ENCODE measurements around the gene STX1B. TPM values are rescaled to one million over a fixed set of nuclear protein-coding genes. Genes with fewer than 3 reads are reported as not detected.
A peak's percentile ranks its signal among the peaks of the same experiment; 100 is the strongest.

STX1B gene
- total RNA-seq (1 to 10 TPM in 5 of 9 donors, under 1 TPM in 2, not detected in 2; 0.17 to 2.5 (median 2.0) TPM), polyA plus RNA-seq (1 to 10 TPM in 2 of 3 donors, under 1 TPM in 1; 0.71 to 5.3 (median 1.2) TPM)
- long read RNA-seq, donor 1, result 0 reads
- long read RNA-seq, donor 2, result 0 reads
- long read RNA-seq, donor 3, result 0 reads
- long read RNA-seq, donor 4, result 0 reads
- long read RNA-seq, donor 5, result 0 reads
- long read RNA-seq, donor 6, result 0 reads
- long read RNA-seq, donor 7, result 0 reads
- long read RNA-seq, donor 8, result 0 reads
- long read RNA-seq, donor 9, result 0 reads
- long read RNA-seq, donor 10, result 0 reads

DNA sequence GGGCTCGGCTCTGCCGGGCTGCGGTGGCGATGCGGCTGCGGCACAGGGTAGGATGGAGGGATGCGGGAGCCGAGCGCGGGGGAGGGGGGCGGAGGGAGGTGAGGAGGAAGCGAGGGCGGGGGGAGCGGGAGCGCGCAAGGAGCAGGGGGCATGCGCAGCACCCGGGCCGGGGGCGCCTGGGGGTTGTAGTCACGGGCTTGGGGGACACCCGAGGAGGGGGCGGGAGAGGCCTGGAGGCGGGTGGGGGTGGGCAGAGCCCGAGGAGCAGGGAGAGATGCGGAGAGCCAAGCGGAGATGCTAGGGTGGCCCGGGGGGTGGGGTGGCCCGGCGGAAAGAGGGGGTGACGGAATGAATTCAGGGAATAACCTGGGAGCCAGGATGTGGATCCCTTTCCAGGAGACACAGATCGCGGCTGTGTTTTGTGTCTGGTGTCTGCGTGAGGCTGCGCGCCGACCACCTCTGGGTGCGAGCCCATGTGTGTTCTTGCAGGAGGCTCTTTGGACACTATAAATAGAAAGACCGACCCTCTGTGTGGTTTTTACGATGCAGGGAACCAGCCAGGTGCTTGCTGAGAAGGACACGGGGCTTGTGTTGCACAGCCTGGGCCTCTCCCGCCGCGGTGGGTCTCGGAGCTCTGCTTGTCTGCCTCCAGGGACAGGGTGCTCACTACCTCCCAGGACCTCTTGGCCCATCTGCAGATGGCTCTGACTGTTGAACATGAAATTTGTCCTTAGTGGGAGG lies at the start of gene STX1B:
Gene STX1B, minus strand, starts transcription at position 54 of the 741 bp plus-strand sequence. CDS start 242 bp downstream, outside the sequence.
- Histone ChIP-seq H3K4me3 (no peak within 1 kb of the TSS), H3K4me1 (replicated peaks in 1 of 2) (no peaks in the 10 kb centered on the region), H3K27ac (no peak within 1 kb of the TSS), H3K36me3 (replicated peaks in 1 of 2) (no peaks in the 10 kb centered on the region), H3K9me3 (replicated peaks in 1 of 3) (no peaks in the 10 kb centered on the region), H3K27me3 (peaks cover 19% of the 10 kb centered on the region)
- no peak for DNase-seq
- intact Hi-C loops (cut with DNase I), result no loop called here
- TF ChIP-seq POLR2A (IDR thresholded peaks at IDR 0.05), result no peak
- TF ChIP-seq, protein P1, sequence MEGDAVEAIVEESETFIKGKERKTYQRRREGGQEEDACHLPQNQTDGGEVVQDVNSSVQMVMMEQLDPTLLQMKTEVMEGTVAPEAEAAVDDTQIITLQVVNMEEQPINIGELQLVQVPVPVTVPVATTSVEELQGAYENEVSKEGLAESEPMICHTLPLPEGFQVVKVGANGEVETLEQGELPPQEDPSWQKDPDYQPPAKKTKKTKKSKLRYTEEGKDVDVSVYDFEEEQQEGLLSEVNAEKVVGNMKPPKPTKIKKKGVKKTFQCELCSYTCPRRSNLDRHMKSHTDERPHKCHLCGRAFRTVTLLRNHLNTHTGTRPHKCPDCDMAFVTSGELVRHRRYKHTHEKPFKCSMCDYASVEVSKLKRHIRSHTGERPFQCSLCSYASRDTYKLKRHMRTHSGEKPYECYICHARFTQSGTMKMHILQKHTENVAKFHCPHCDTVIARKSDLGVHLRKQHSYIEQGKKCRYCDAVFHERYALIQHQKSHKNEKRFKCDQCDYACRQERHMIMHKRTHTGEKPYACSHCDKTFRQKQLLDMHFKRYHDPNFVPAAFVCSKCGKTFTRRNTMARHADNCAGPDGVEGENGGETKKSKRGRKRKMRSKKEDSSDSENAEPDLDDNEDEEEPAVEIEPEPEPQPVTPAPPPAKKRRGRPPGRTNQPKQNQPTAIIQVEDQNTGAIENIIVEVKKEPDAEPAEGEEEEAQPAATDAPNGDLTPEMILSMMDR (IDR thresholded peaks at IDR 0.05), result no peak
- WGBS, 4 donors, result 14 to 58% (median 21%) methylated on average over 6 to 44 of the region's 45 CpGs

GRCh38 chr16:31055613-31056012 lies 45.2 kb upstream of the STX1B start:
- H3K4me1 ChIP-seq (replicated peaks in 1 of 2), result peaks cover 4 to 7% of the 10 kb centered on the region in 2 donors
- 90 to 95% (median 93%) methylated on average over 4 of the region's 4 CpGs for WGBS, 4 donors
- intact Hi-C loops (cut with DNase I), result no loop called here

DNA sequence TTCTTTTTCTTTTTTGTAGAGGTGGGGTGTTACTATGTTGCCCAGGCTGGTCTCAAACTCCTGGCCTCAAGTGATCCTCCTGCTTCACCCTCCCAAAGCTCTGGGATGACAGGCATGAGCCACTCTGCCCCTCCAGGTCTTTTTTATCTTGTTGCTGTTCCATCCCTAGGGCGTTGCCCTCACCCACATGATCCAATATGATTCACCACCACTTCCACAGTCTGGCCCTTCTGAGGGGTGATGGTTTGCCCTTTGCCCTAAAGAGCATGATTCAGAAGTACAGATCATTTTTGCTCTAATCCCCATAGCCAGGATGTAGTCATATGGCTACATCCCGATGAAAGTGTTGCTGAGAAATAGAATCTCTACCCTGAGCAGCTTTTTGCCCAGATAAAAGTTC lies 41.7 kb upstream of the STX1B start:
- Histone ChIP-seq H3K4me3 (no peak overlapping the region), H3K4me1 (replicated peaks in 1 of 2) (peaks cover 4 to 7% of the 10 kb centered on the region in 2 donors), H3K36me3 (replicated peaks in 1 of 2) (no peaks in the 10 kb centered on the region), H3K27me3 (no peaks in the 10 kb centered on the region), H3K27ac (peak overlapping the region in 3 of 5 donors; percentile 7 to 81 (median 15)), H3K9me3 (replicated peaks in 1 of 3) (no peaks in the 10 kb centered on the region)
- DNase-seq, result peak in 6 of 7 donors; percentile 67 to 86 (median 74)
- no peak for TF ChIP-seq POLR2A (IDR thresholded peaks at IDR 0.05)
- TF ChIP-seq, protein P1 (IDR thresholded peaks at IDR 0.05), result no peak
- WGBS, 4 donors, result 24 to 33% (median 30%) methylated on average over 2 of the region's 2 CpGs
- intact Hi-C loops (cut with DNase I), result no loop called here

More at GRCh38 chr16:31055613-31056012, 45.2 kb upstream of the STX1B start:
- H3K4me3 ChIP-seq, result no peak overlapping the region
- peaks cover 0 to 5% of the 10 kb centered on the region in 2 donors for H3K36me3 ChIP-seq (replicated peaks in 1 of 2)
- DNase-seq, result no peak
- no peaks in the 10 kb centered on the region for H3K9me3 ChIP-seq (replicated peaks in 1 of 3)
- TF ChIP-seq POLR2A (IDR thresholded peaks at IDR 0.05), result no peak
- H3K27me3 ChIP-seq, result no peaks in the 10 kb centered on the region
- H3K27ac ChIP-seq, result no peak overlapping the region

DNA sequence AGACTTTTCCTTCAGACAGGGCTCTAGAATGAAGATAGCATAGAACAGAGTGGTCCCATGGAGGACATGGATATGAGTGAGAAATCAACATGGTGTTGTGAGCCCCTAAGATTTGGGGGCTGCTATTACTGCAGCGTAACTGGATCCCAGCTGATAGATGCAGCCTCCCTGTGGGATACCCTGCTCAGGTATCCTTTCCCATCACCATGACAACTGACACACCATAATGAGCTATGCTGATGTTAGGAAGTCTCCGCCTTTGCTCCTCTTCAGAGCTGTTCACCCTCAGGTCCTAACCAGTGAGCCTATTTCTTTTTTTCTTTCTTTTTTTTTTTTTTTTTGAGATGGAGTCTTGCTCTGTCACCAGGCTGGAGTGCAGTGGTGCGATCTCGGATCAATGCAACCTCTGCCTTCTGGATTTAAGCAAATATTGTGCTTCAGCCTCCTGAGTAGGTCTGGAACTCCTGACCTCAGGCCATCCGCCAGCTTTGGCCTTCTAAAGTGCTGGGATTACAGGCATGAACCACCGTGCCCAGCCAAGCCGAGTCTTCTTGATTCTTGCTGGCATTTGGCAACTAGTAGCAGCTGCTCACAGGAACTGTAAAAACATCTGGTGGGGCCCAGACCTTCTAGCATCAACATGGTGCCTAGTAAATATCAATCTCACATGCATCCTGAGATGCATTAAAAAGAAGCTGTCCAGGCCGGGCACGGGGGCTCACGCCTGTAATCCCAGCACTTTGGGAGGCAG lies 40.0 kb upstream of the STX1B start:
- no peaks in the 10 kb centered on the region for H3K9me3 ChIP-seq (replicated peaks in 1 of 3)
- H3K36me3 ChIP-seq (replicated peaks in 1 of 2), result no peaks in the 10 kb centered on the region
- no peak for DNase-seq
- H3K4me1 ChIP-seq (replicated peaks in 1 of 2), result peaks cover 4 to 7% of the 10 kb centered on the region in 2 donors
- intact Hi-C loops (cut with DNase I), result no loop called here
- no peak overlapping the region for H3K4me3 ChIP-seq
- TF ChIP-seq, protein P1 (IDR thresholded peaks at IDR 0.05), result no peak
- TF ChIP-seq POLR2A (IDR thresholded peaks at IDR 0.05), result no peak
- no peaks in the 10 kb centered on the region for H3K27me3 ChIP-seq
- H3K27ac ChIP-seq, result no peak overlapping the region
- WGBS, 4 donors, result 78 to 82% (median 78%) methylated on average over 10 of the region's 10 CpGs
